Sigmoid colon (tissue), 3 donors: Measurements from ENCODE around the gene LRRC75B.

Source experiments
- CTCF ChIP-seq, 4 experiments: fragments of 450-650 bp in 3 of 4; fragments of 200-600 bp in 1 of 4; IDR thresholded peaks; one replicate each; pipeline ENCODE4 v1.5.1; 2016 to 2019; ENCODE audit warnings: antibody characterized with exemption in 4 of 4, mild to moderate bottlenecking in 3 of 4, moderate library complexity in 2 of 4
- POLR2A ChIP-seq, 2 donors: fragments of 450-650 bp; IDR thresholded peaks; one replicate each; pipeline ENCODE4 v1.6.1; 2016; ENCODE audit warnings: antibody characterized with exemption in 2 of 2, mild to moderate bottlenecking in 2 of 2, moderate library complexity in 2 of 2

DNA sequence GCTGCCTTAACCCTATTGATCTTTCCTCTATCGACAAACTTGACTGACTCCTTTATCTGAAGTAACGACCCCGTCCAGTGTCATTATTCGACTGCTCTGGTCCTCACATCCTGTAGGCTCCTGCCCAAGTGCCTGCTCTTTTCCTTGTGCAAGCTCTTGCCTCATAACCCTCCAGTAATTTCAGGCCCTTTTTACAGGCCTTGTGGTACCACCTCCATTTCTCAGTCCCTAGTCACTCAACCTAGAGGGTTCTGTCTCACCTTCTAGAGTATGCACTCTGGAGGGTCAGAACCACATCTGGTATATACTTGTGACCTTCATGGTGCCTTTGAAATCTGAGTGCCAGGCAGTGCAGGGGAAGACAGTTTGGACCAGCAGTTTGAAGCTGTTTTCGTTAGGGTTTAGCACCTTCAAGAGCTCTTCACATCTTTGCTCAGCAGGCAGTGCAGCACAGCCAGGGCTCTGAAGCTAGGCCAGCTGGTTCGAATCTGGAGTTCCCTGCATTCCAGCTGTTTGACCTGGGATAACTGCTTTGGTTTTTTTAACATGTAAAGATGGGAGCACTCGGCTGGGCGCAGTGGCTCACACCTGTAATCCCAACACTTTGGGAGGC is 25.9 kb downstream of the LRRC75B start:
- TF ChIP-seq CTCF (IDR thresholded peaks at IDR 0.05) (no peak), POLR2A (IDR thresholded peaks at IDR 0.05) (no peak)
